Coronary artery (tissue), 2 donors: ENCODE measurements around the gene AQP5.

Experiments
- DNase-seq: peaks from one replicate; pipeline ENCODE4 v3.0.0-alpha.2; 2017; ENCODE audit warnings: low spot score
- H3K27ac ChIP-seq, 2 donors: fragments of 200-600 bp; sonication (generic); one replicate each; pipeline ENCODE4 v1.5.1; 2016 to 2019
- H3K4me3 ChIP-seq: fragments of 200-600 bp; sonication (generic); 2 replicates; pipeline ENCODE4 v1.5.1; 2016; ENCODE audit warnings: mild to moderate bottlenecking, moderate library complexity
- CTCF ChIP-seq: fragments of 200-600 bp; sonication (generic); IDR thresholded peaks from one replicate; pipeline ENCODE4 v1.5.1; 2019; ENCODE audit warnings: antibody characterized with exemption

Gene AQP5

GRCh38 chr12:49949866-49950265, 11.8 kb upstream of the AQP5 start:
- TF ChIP-seq CTCF, result no peak
- no peak overlapping the region for H3K27ac ChIP-seq

GRCh38 chr12:49950273-49951251, 11.1 kb upstream of the AQP5 start, which contains the start of gene AQP2:
TSS of gene AQP2 (plus strand) at chr12:49950737. CDS start at chr12:49950831, 94 bp downstream.
- Histone ChIP-seq H3K27ac (no peak within 1 kb of the TSS), H3K4me3 (no peak within 1 kb of the TSS)
- no peak for TF ChIP-seq CTCF
- DNase-seq, result no peak

More at GRCh38 chr12:49949866-49950265, 11.8 kb upstream of the AQP5 start:
- DNase-seq, result no peak
- no peak overlapping the region for H3K4me3 ChIP-seq

- DNase-seq, result no peak
- Histone ChIP-seq H3K4me3 (no peak overlapping the region), H3K27ac (no peak overlapping the region)
- no peak for TF ChIP-seq CTCF
Measured at GRCh38 chr12:49951411-49952240, 10.0 kb upstream of the AQP5 start.

- no peak for TF ChIP-seq CTCF
- H3K27ac ChIP-seq, result no peak overlapping the region
- no peak for DNase-seq
- no peak overlapping the region for H3K4me3 ChIP-seq
Measured at GRCh38 chr12:49952391-49953055, 9.1 kb upstream of the AQP5 start.

- Histone ChIP-seq H3K4me3 (no peak overlapping the region), H3K27ac (no peak overlapping the region)
- TF ChIP-seq CTCF, result no peak
- DNase-seq, result no peak
Measured at GRCh38 chr12:49953151-49953550, 8.5 kb upstream of the AQP5 start.

- no peak overlapping the region for H3K4me3 ChIP-seq
- no peak overlapping the region for H3K27ac ChIP-seq
- no peak for DNase-seq
- TF ChIP-seq CTCF, result no peak
Measured at GRCh38 chr12:49953961-49954846, 7.5 kb upstream of the AQP5 start.
